Chondrocyte (in vitro differentiated cells): ENCODE results near the gene PBX4. TPM values are rescaled to one million over a fixed set of nuclear protein-coding genes. Genes with fewer than 3 reads are reported as not detected.

Experiments used
- DNase-seq: peaks from one replicate; pipeline ENCODE4 v3.0.0; 2021; ENCODE audit warnings: mixed read lengths, low spot score
- H3K27ac Mint-ChIP-seq: one replicate; pipeline ENCODE4 v1.8.0; 2021; ENCODE audit warnings: mild to moderate bottlenecking, moderate library complexity, mixed read lengths; ENCODE audit not compliant: unreplicated experiment
- H3K27me3 Mint-ChIP-seq: 2 replicates; pipeline ENCODE4 v1.8.0; 2021; ENCODE audit warnings: low read depth, mixed read lengths
- H3K36me3 Mint-ChIP-seq: 2 replicates; pipeline ENCODE4 v1.8.0; 2021; ENCODE audit warnings: low read depth, mixed read lengths
- H3K4me1 Mint-ChIP-seq: 2 replicates; pipeline ENCODE4 v1.8.0; 2021; ENCODE audit warnings: low read depth, mild to moderate bottlenecking, mixed read lengths
- H3K4me3 Mint-ChIP-seq: one replicate; pipeline ENCODE4 v1.8.0; 2021; ENCODE audit warnings: mild to moderate bottlenecking, moderate library complexity, mixed read lengths; ENCODE audit not compliant: unreplicated experiment
- H3K9me3 Mint-ChIP-seq: 2 replicates; pipeline ENCODE4 v1.8.0; 2021; ENCODE audit warnings: low read depth, mixed read lengths
- total RNA-seq: library from RNA; stranded (reverse); gene quantifications from 3 replicates; pipeline ENCODE4 v1.2.1, GENCODE V29; 2021
- TF ChIP-seq, protein P1 (sequence below): fragments of 200-600 bp; sonication (generic); IDR thresholded peaks from 2 replicates; pipeline ENCODE4 v1.5.0; 2021; ENCODE audit warnings: antibody characterized with exemption, mild to moderate bottlenecking, moderate library complexity

The PBX4 gene
- total RNA-seq, 1 donor from 2014 or later = 1.2 TPM

DNA sequence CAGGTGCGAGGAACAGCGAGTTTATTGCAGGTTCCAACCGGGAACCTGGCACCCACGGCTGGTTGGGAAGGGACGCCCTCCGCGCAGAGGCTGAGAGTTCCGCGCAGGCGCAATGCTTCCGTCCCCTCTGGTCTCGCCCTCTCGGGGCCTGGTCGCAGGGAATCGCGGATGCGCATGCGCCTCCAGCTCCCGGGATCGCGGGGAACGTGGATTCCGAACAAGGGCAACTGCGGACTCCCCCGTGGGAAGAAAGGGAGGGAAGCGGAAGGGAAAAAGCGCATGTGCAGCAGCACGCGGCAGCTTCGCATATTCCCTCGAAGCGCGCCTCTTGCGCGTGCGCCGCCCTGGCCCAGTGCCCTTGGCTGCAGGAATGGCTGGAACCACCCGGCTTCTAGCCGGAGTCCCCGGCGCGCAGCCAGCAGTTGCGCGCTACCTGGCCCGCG lies 104.3 kb downstream of the PBX4 start:
- Mint-ChIP-seq H3K9me3 (no peaks in the 10 kb centered on the region), H3K27me3 (no peaks in the 10 kb centered on the region), H3K4me3 (no peak overlapping the region), H3K27ac (no peak overlapping the region), H3K4me1 (peaks cover 16% of the 10 kb centered on the region), H3K36me3 (peaks cover 2% of the 10 kb centered on the region)
- TF ChIP-seq, protein P1, sequence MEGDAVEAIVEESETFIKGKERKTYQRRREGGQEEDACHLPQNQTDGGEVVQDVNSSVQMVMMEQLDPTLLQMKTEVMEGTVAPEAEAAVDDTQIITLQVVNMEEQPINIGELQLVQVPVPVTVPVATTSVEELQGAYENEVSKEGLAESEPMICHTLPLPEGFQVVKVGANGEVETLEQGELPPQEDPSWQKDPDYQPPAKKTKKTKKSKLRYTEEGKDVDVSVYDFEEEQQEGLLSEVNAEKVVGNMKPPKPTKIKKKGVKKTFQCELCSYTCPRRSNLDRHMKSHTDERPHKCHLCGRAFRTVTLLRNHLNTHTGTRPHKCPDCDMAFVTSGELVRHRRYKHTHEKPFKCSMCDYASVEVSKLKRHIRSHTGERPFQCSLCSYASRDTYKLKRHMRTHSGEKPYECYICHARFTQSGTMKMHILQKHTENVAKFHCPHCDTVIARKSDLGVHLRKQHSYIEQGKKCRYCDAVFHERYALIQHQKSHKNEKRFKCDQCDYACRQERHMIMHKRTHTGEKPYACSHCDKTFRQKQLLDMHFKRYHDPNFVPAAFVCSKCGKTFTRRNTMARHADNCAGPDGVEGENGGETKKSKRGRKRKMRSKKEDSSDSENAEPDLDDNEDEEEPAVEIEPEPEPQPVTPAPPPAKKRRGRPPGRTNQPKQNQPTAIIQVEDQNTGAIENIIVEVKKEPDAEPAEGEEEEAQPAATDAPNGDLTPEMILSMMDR = no peak
- DNase-seq = no peak

DNA sequence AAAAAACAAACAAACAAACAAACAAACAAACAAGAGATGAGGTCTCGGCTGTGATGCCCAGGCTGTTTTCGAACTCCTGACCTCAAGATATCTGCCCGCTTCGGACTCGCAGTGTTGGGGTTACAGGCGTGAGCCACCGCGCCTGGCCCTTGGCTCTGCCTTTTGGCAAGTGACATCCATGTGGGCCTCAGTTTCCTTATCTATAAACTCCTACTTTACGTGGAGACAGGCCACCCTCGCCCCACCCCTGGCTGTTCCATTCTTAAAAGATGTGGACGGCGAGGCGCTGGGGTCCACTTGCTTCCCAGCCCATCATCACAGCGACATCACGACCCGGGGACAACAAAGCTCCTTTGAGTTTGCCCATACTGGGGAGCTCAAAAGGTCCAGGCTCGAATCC lies 104.8 kb downstream of the PBX4 start:
- Mint-ChIP-seq H3K4me1 (peaks cover 14% of the 10 kb centered on the region), H3K9me3 (no peaks in the 10 kb centered on the region), H3K27me3 (no peaks in the 10 kb centered on the region), H3K4me3 (no peak overlapping the region), H3K27ac (no peak overlapping the region), H3K36me3 (no peaks in the 10 kb centered on the region)
- TF ChIP-seq, protein P1 = no peak
- DNase-seq = no peak

Other genes starting within 250 kb of the PBX4 start
- 68.9 to 83.7 TPM (median 82.6 TPM) in 3 replicates for gene GATAD2A, start 213.0 kb downstream of the PBX4 start, total RNA-seq
- gene TSSK6, start 103.1 kb downstream of the PBX4 start, total RNA-seq = 1.3 to 1.8 TPM (median 1.4 TPM) in 3 replicates
- 313 to 316 TPM (median 313 TPM) in 3 replicates for gene NDUFA13, start 102.5 kb downstream of the PBX4 start, total RNA-seq
- 3.6 to 5.3 TPM (median 4.0 TPM) in 3 replicates for gene YJEFN3, start 89.8 kb downstream of the PBX4 start, total RNA-seq
- gene CILP2, start 80.4 kb downstream of the PBX4 start, total RNA-seq = 5.8 to 12.7 TPM (median 11.7 TPM) in 3 replicates
- 8.1 to 9.5 TPM (median 8.2 TPM) in 3 replicates for gene LPAR2, start 9.5 kb upstream of the PBX4 start, total RNA-seq
- gene GMIP, start 25.0 kb upstream of the PBX4 start, total RNA-seq = 18.0 to 19.5 TPM (median 18.3 TPM) in 3 replicates
- gene ATP13A1, start 45.0 kb upstream of the PBX4 start, total RNA-seq = 48.1 to 68.3 TPM (median 48.8 TPM) in 3 replicates
- gene ZNF101, start 50.2 kb upstream of the PBX4 start, total RNA-seq = 5.4 to 9.8 TPM (median 6.2 TPM) in 3 replicates
- 3.3 to 5.0 TPM (median 3.4 TPM) in 3 replicates for gene ZNF14, start 114.4 kb upstream of the PBX4 start, total RNA-seq
- gene ZNF506, start 203.1 kb upstream of the PBX4 start, total RNA-seq = 6.8 to 10.8 TPM (median 8.1 TPM) in 3 replicates
- 6.1 to 9.3 TPM (median 7.6 TPM) in 3 replicates for gene ZNF253, start 247.2 kb upstream of the PBX4 start, total RNA-seq